Measurements from ENCODE around the gene SYNGAP1.

SYNGAP1 gene

GRCh38 chr6:33429750-33430052 is 9.8 kb downstream of the SYNGAP1 start:
- no peaks in the 10 kb centered on the region for H3K9me3 Mint-ChIP-seq
- ATAC-seq (replicated peaks; ENCODE audit: extremely low read depth, poor library complexity, severe bottlenecking) (peak; percentile 7), DNase-seq (ENCODE audit: low spot score in 2 of 2) (no peak)
- H3K27ac Mint-ChIP-seq (ENCODE audit: low read depth) = peak overlapping the region; percentile 87
- no peaks in the 10 kb centered on the region for H3K27me3 Mint-ChIP-seq
- H3K4me1 Mint-ChIP-seq = peaks cover 80% of the 10 kb centered on the region
- peaks cover 29% of the 10 kb centered on the region for H3K36me3 Mint-ChIP-seq (ENCODE audit: insufficient read depth)
- peak overlapping the region; percentile 79 for H3K4me3 Mint-ChIP-seq

GRCh38 chr6:33430334-33430733 is 10.5 kb downstream of the SYNGAP1 start:
- H3K4me3 Mint-ChIP-seq = peak overlapping the region; percentile 79
- peaks cover 74% of the 10 kb centered on the region for H3K4me1 Mint-ChIP-seq
- H3K27ac Mint-ChIP-seq (ENCODE audit: low read depth) = peak overlapping the region; percentile 47
- H3K27me3 Mint-ChIP-seq = no peaks in the 10 kb centered on the region
- H3K9me3 Mint-ChIP-seq = no peaks in the 10 kb centered on the region
- ATAC-seq (replicated peaks; ENCODE audit: extremely low read depth, poor library complexity, severe bottlenecking) = no peak
- DNase-seq (ENCODE audit: low spot score in 2 of 2) = no peak
- H3K36me3 Mint-ChIP-seq (ENCODE audit: insufficient read depth) = peaks cover 31% of the 10 kb centered on the region

- Mint-ChIP-seq H3K27ac (ENCODE audit: low read depth) (peak overlapping the region; percentile 47), H3K4me3 (peak overlapping the region; percentile 79), H3K36me3 (ENCODE audit: insufficient read depth) (peaks cover 33% of the 10 kb centered on the region), H3K4me1 (peaks cover 69% of the 10 kb centered on the region), H3K27me3 (no peaks in the 10 kb centered on the region), H3K9me3 (no peaks in the 10 kb centered on the region)
- DNase-seq (ENCODE audit: low spot score in 2 of 2) (peak; percentile 66 to 82), ATAC-seq (replicated peaks; ENCODE audit: extremely low read depth, poor library complexity, severe bottlenecking) (peak; percentile 60)
Observed at GRCh38 chr6:33430991-33431879, 11.4 kb downstream of the SYNGAP1 start.

- DNase-seq (ENCODE audit: low spot score in 2 of 2) (no peak), ATAC-seq (replicated peaks; ENCODE audit: extremely low read depth, poor library complexity, severe bottlenecking) (no peak)
- H3K36me3 Mint-ChIP-seq (ENCODE audit: insufficient read depth) = peaks cover 31% of the 10 kb centered on the region
- no peaks in the 10 kb centered on the region for H3K9me3 Mint-ChIP-seq
- no peaks in the 10 kb centered on the region for H3K27me3 Mint-ChIP-seq
- H3K4me3 Mint-ChIP-seq = peak overlapping the region; percentile 79
- H3K27ac Mint-ChIP-seq (ENCODE audit: low read depth) = no peak overlapping the region
- peaks cover 61% of the 10 kb centered on the region for H3K4me1 Mint-ChIP-seq
Observed at GRCh38 chr6:33431880-33432541, 12.1 kb downstream of the SYNGAP1 start.

- Mint-ChIP-seq H3K4me1 (peaks cover 55% of the 10 kb centered on the region), H3K4me3 (peak overlapping the region; percentile 79), H3K9me3 (no peaks in the 10 kb centered on the region), H3K27me3 (no peaks in the 10 kb centered on the region), H3K36me3 (ENCODE audit: insufficient read depth) (peaks cover 26% of the 10 kb centered on the region), H3K27ac (ENCODE audit: low read depth) (peak overlapping the region; percentile 27)
- ATAC-seq (replicated peaks; ENCODE audit: extremely low read depth, poor library complexity, severe bottlenecking) (no peak), DNase-seq (ENCODE audit: low spot score in 2 of 2) (no peak)
Observed at GRCh38 chr6:33432546-33432945, 12.7 kb downstream of the SYNGAP1 start.

- Mint-ChIP-seq H3K4me3 (peak overlapping the region; percentile 79), H3K4me1 (peaks cover 55% of the 10 kb centered on the region), H3K9me3 (no peaks in the 10 kb centered on the region), H3K27me3 (no peaks in the 10 kb centered on the region), H3K27ac (ENCODE audit: low read depth) (peak overlapping the region; percentile 27), H3K36me3 (ENCODE audit: insufficient read depth) (peaks cover 25% of the 10 kb centered on the region)
- DNase-seq (ENCODE audit: low spot score in 2 of 2) = no peak
- ATAC-seq (replicated peaks; ENCODE audit: extremely low read depth, poor library complexity, severe bottlenecking) = no peak
Observed at GRCh38 chr6:33433001-33433543, 13.2 kb downstream of the SYNGAP1 start.

GRCh38 chr6:33433544-33434191 is 13.8 kb downstream of the SYNGAP1 start:
- Mint-ChIP-seq H3K36me3 (ENCODE audit: insufficient read depth) (peaks cover 22% of the 10 kb centered on the region), H3K4me3 (no peak overlapping the region), H3K4me1 (peaks cover 51% of the 10 kb centered on the region), H3K9me3 (no peaks in the 10 kb centered on the region), H3K27me3 (no peaks in the 10 kb centered on the region), H3K27ac (ENCODE audit: low read depth) (peak overlapping the region; percentile 3)
- no peak for ATAC-seq (replicated peaks; ENCODE audit: extremely low read depth, poor library complexity, severe bottlenecking)
- no peak for DNase-seq (ENCODE audit: low spot score in 2 of 2)

- no peaks in the 10 kb centered on the region for H3K27me3 Mint-ChIP-seq
- no peak overlapping the region for H3K4me3 Mint-ChIP-seq
- ATAC-seq (replicated peaks; ENCODE audit: extremely low read depth, poor library complexity, severe bottlenecking) (no peak), DNase-seq (ENCODE audit: low spot score in 2 of 2) (no peak)
- peaks cover 20% of the 10 kb centered on the region for H3K36me3 Mint-ChIP-seq (ENCODE audit: insufficient read depth)
- no peaks in the 10 kb centered on the region for H3K9me3 Mint-ChIP-seq
- H3K4me1 Mint-ChIP-seq = peaks cover 44% of the 10 kb centered on the region
- no peak overlapping the region for H3K27ac Mint-ChIP-seq (ENCODE audit: low read depth)
Observed at GRCh38 chr6:33434961-33435360, 15.1 kb downstream of the SYNGAP1 start.

GRCh38 chr6:33437666-33438065 is 17.8 kb downstream of the SYNGAP1 start:
- no peak for DNase-seq (ENCODE audit: low spot score in 2 of 2)

GRCh38 chr6:33438978-33439594 is 19.2 kb downstream of the SYNGAP1 start:
- peaks cover 20% of the 10 kb centered on the region for H3K36me3 Mint-ChIP-seq (ENCODE audit: insufficient read depth)

More at GRCh38 chr6:33437666-33438065, 17.8 kb downstream of the SYNGAP1 start:
- Mint-ChIP-seq H3K9me3 (no peaks in the 10 kb centered on the region), H3K27me3 (no peaks in the 10 kb centered on the region), H3K4me3 (no peak overlapping the region), H3K36me3 (ENCODE audit: insufficient read depth) (peaks cover 23% of the 10 kb centered on the region), H3K4me1 (peaks cover 18% of the 10 kb centered on the region), H3K27ac (ENCODE audit: low read depth) (no peak overlapping the region)
- no peak for ATAC-seq (replicated peaks; ENCODE audit: extremely low read depth, poor library complexity, severe bottlenecking)

GRCh38 chr6:33439956-33440648 is 20.2 kb downstream of the SYNGAP1 start:
- peaks cover 18% of the 10 kb centered on the region for H3K36me3 Mint-ChIP-seq (ENCODE audit: insufficient read depth)
- H3K4me1 Mint-ChIP-seq = peaks cover 6% of the 10 kb centered on the region
- H3K27me3 Mint-ChIP-seq = no peaks in the 10 kb centered on the region
- no peak overlapping the region for H3K4me3 Mint-ChIP-seq
- H3K27ac Mint-ChIP-seq (ENCODE audit: low read depth) = peak overlapping the region; percentile 85
- no peak for DNase-seq (ENCODE audit: low spot score in 2 of 2)
- ATAC-seq (replicated peaks; ENCODE audit: extremely low read depth, poor library complexity, severe bottlenecking) = no peak
- H3K9me3 Mint-ChIP-seq = no peaks in the 10 kb centered on the region

More at GRCh38 chr6:33438978-33439594, 19.2 kb downstream of the SYNGAP1 start:
- H3K27me3 Mint-ChIP-seq = no peaks in the 10 kb centered on the region
- no peak for ATAC-seq (replicated peaks; ENCODE audit: extremely low read depth, poor library complexity, severe bottlenecking)
- no peaks in the 10 kb centered on the region for H3K9me3 Mint-ChIP-seq
- no peak overlapping the region for H3K4me3 Mint-ChIP-seq
- DNase-seq (ENCODE audit: low spot score in 2 of 2) = no peak
- H3K27ac Mint-ChIP-seq (ENCODE audit: low read depth) = peak overlapping the region; percentile 85
- H3K4me1 Mint-ChIP-seq = peaks cover 8% of the 10 kb centered on the region
